Muscle of leg (tissue), 11 donors: Measurements from ENCODE around the gene KCNQ1. TPM values are rescaled to one million over a fixed set of nuclear protein-coding genes. Genes with fewer than 3 reads are reported as not detected.

Source experiments
- DNase-seq: peaks from one replicate; pipeline ENCODE4 v3.0.0; 2013
- H3K27ac ChIP-seq: one replicate; pipeline ENCODE4 v1.5.1; 2013; ENCODE audit warnings: mild to moderate bottlenecking, low read length, control low read depth
- H3K27me3 ChIP-seq: one replicate; pipeline ENCODE4 v1.6.1; 2013; ENCODE audit warnings: low read length; ENCODE audit not compliant: control insufficient read depth, insufficient read depth
- H3K36me3 ChIP-seq: one replicate; pipeline ENCODE4 v1.6.1; 2013; ENCODE audit warnings: low read length; ENCODE audit not compliant: control insufficient read depth, insufficient read depth
- H3K4me1 ChIP-seq: one replicate; pipeline ENCODE4 v1.6.1; 2013; ENCODE audit warnings: low read length; ENCODE audit not compliant: control insufficient read depth, insufficient read depth
- H3K4me3 ChIP-seq: one replicate; pipeline ENCODE4 v1.5.1; 2013; ENCODE audit warnings: low read length, control low read depth
- H3K9me3 ChIP-seq: replicated peaks from 2 replicates; pipeline ENCODE4 v1.6.1; 2013; ENCODE audit warnings: low read depth, low read length; ENCODE audit not compliant: control insufficient read depth
- WGBS: methylation state at CpG from one replicate; pipeline ENCODE4 v1.1.5; 2013; ENCODE audit warnings: missing lambda C conversion rate; ENCODE audit not compliant: insufficient coverage; 5-methylcytosine and 5-hydroxymethylcytosine counted together
- polyA plus RNA-seq, 8 donors: library from polyadenylated mRNA; unstranded; fragments of 120-200 nt; gene quantifications; one replicate each; pipeline versions ENCODE4 v1.2.1 to v1.2.3, GENCODE V29; 2013; ENCODE audit warnings: inconsistent platforms in 1 of 8, low replicate concordance in 1 of 8; ENCODE audit not compliant: insufficient read length in 8 of 8, insufficient read depth in 1 of 8
- total RNA-seq: library from RNA; stranded (reverse); fragments of 120-200 nt; gene quantifications from one replicate; pipeline ENCODE4 v1.2.4, GENCODE V29; 2013

KCNQ1 gene
- total and polyA plus RNA-seq, 9 donors: 0.84 to 4.1 (median 2.6) TPM

- Histone ChIP-seq H3K4me3 (no peak overlapping the region), H3K4me1 (peaks cover 89% of the 10 kb centered on the region), H3K36me3 (peaks cover 19% of the 10 kb centered on the region), H3K9me3 (no peaks in the 10 kb centered on the region), H3K27me3 (no peaks in the 10 kb centered on the region), H3K27ac (no peak overlapping the region)
- 94% methylated on average over 2 of the region's 3 CpGs for WGBS
- no peak for DNase-seq
Observed at GRCh38 chr11:2691991-2692875, 247.4 kb downstream of the KCNQ1 start.

GRCh38 chr11:2693271-2694261 is 248.8 kb downstream of the KCNQ1 start:
- Histone ChIP-seq H3K27me3 (no peaks in the 10 kb centered on the region), H3K9me3 (no peaks in the 10 kb centered on the region), H3K4me3 (no peak overlapping the region), H3K4me1 (peaks cover 83% of the 10 kb centered on the region), H3K36me3 (peaks cover 13% of the 10 kb centered on the region), H3K27ac (no peak overlapping the region)
- DNase-seq: no peak
- WGBS: 60% methylated on average over 10 of the region's 18 CpGs

- H3K4me3 ChIP-seq: no peak overlapping the region
- DNase-seq: no peak
- H3K27me3 ChIP-seq: no peaks in the 10 kb centered on the region
- H3K36me3 ChIP-seq: peaks cover 6% of the 10 kb centered on the region
- peaks cover 77% of the 10 kb centered on the region for H3K4me1 ChIP-seq
- no peaks in the 10 kb centered on the region for H3K9me3 ChIP-seq
- WGBS: 61% methylated on average over 3 of the region's 7 CpGs
- no peak overlapping the region for H3K27ac ChIP-seq
Observed at GRCh38 chr11:2694495-2694894, 249.7 kb downstream of the KCNQ1 start.

GRCh38 chr11:2694995-2695939 is 250.5 kb downstream of the KCNQ1 start:
- no peak for DNase-seq
- H3K27me3 ChIP-seq: no peaks in the 10 kb centered on the region
- H3K4me3 ChIP-seq: no peak overlapping the region
- peak overlapping the region; percentile 6 for H3K27ac ChIP-seq
- no peaks in the 10 kb centered on the region for H3K9me3 ChIP-seq
- WGBS: 50% methylated on average over 1 of the region's 9 CpGs
- H3K36me3 ChIP-seq: peaks cover 6% of the 10 kb centered on the region
- peaks cover 69% of the 10 kb centered on the region for H3K4me1 ChIP-seq

- Histone ChIP-seq H3K4me1 (peaks cover 66% of the 10 kb centered on the region), H3K36me3 (peaks cover 6% of the 10 kb centered on the region), H3K4me3 (no peak overlapping the region), H3K27ac (peak overlapping the region; percentile 44), H3K27me3 (no peaks in the 10 kb centered on the region), H3K9me3 (no peaks in the 10 kb centered on the region)
- 88% methylated on average over 1 of the region's 5 CpGs for WGBS
- DNase-seq: peak; percentile 67
Observed at GRCh38 chr11:2696455-2696854, 251.6 kb downstream of the KCNQ1 start.

GRCh38 chr11:2697866-2698265 is 253.1 kb downstream of the KCNQ1 start:
- Histone ChIP-seq H3K4me3 (peak overlapping the region; percentile 89), H3K9me3 (no peaks in the 10 kb centered on the region), H3K36me3 (peaks cover 3% of the 10 kb centered on the region), H3K27ac (peak overlapping the region; percentile 47), H3K4me1 (peaks cover 66% of the 10 kb centered on the region), H3K27me3 (no peaks in the 10 kb centered on the region)
- DNase-seq: peak; percentile 75
- no CpG with 5 or more reads among the region's 1 CpG for WGBS

- Histone ChIP-seq H3K36me3 (peaks cover 3% of the 10 kb centered on the region), H3K27ac (peak overlapping the region; percentile 77), H3K4me1 (peaks cover 66% of the 10 kb centered on the region), H3K27me3 (no peaks in the 10 kb centered on the region), H3K9me3 (no peaks in the 10 kb centered on the region), H3K4me3 (peak overlapping the region; percentile 89)
- DNase-seq: no peak
- 54% methylated on average over 20 of the region's 20 CpGs for WGBS
Observed at GRCh38 chr11:2698386-2699184, 253.8 kb downstream of the KCNQ1 start.

- Histone ChIP-seq H3K9me3 (no peaks in the 10 kb centered on the region), H3K27me3 (no peaks in the 10 kb centered on the region)
- DNase-seq: no peak
Observed at GRCh38 chr11:2699185-2699530, 254.3 kb downstream of the KCNQ1 start.

More at GRCh38 chr11:2699185-2699530, 254.3 kb downstream of the KCNQ1 start:
- Histone ChIP-seq H3K4me1 (peaks cover 66% of the 10 kb centered on the region), H3K36me3 (no peaks in the 10 kb centered on the region), H3K4me3 (peak overlapping the region; percentile 89), H3K27ac (peak overlapping the region; percentile 77)
- WGBS: 38% methylated on average over 31 of the region's 31 CpGs
